Hematopoietic multipotent progenitor cell treated with erythropoietin and hydrocortisone succinate and interleukin-3 and kit ligand, for 6 days (in vitro differentiated cells): ENCODE data around the gene SPTLC1.
A peak's percentile ranks its signal among the peaks of the same experiment; 100 is the strongest.
"Not testable (repeated sequence)": the region's sequence is repeated elsewhere in the genome, so short reads cannot be mapped to it uniquely, and the experiment has no call there.

ENCODE experiments used
- DNase-seq: peaks from one replicate; pipeline ENCODE4 v3.0.0-alpha.2; 2015

The SPTLC1 gene

GRCh38 chr9:92115071-92115858 is at the start of gene SPTLC1:
Gene SPTLC1 (minus strand): TSS chr9:92115413. CDS start chr9:92115370, 43 bp downstream.
- peak; percentile 97 for DNase-seq

GRCh38 chr9:92164975-92165374 is 49.8 kb upstream of the SPTLC1 start:
- no peak for DNase-seq

DNA sequence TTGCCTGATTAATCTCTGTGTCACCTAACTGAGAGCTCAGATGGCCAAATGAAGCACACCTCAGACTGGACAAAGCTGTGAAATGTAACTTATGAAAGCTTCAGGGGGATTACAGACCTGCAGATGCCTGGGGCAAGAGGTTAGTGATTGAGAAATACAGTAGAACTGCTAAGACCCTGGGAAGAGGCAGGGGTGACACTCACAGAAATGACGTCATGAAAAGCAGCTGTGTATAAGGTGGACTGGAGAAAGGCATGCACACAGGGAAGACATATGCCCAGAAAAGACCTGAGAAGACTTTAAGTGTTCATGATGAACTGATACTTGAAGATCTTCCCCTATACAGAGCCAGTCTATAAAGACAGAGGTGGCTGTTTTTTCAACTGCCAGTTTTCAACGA is 49.3 kb upstream of the SPTLC1 start:
- no peak for DNase-seq

DNA sequence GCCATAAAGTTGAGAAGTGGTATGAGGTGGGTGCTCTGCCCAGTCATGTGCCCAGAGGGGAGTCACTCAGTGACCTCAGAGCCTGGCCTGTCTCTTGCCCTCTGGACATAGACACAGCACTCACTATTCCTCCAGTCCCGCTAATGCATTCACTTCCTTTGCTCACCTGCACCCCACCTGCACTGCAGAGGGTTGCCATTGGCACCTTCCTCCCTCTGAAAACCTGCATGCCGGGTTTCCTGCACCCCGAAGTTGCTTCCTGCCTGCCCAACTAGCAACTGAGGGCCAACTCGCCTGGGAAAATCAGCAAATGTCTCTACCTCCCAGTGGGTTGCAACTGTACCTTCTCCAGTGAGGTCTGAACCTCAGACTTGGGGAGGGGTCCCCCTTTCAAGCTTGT is 48.1 kb upstream of the SPTLC1 start:
- no peak for DNase-seq

DNA sequence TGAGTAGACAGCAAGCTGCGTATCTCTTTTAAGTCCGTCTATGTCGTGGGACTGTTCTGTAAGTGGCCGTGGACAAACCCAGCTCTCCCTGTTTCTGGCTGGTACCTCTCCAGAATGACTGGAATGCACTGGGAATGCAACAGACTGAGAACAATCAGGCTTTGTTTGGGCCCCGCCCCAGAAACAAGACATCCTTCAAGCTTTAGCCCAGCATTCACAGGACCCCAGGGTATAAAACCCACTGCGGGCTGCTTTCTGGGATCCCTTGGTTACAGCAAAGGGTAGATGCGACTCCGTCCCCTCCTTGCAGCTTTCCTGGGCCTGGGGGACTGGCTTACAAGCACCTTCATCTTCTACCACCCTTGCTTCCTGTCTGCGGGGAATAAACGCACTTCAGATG is 45.6 kb upstream of the SPTLC1 start:
- DNase-seq, result no peak

- no peak for DNase-seq
Measured at GRCh38 chr9:92159058-92159457, 43.8 kb upstream of the SPTLC1 start.

DNA sequence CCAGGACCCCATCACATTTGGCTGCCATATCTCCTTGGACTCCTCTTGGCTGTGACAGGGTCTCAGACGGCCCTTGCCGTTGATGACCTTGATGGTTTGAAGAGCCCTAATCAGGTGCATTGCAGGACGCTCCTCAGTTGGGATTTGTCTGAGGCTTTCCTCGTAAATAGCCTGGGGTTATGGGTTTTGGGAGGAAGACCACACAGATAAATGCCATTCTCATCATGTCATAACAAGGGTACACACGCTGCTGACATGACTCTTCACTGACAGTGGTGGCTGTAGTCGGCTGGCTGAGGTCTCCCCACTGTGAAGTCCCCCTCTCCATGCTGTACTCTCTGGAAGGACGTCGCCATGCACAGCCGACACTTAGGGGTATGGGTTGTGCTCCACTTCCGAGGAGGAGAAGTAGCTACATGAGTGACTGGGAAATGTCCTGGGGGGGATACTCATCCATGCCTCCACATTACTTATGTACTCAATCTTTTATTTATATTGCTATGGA is 42.9 kb upstream of the SPTLC1 start:
- no peak for DNase-seq

DNA sequence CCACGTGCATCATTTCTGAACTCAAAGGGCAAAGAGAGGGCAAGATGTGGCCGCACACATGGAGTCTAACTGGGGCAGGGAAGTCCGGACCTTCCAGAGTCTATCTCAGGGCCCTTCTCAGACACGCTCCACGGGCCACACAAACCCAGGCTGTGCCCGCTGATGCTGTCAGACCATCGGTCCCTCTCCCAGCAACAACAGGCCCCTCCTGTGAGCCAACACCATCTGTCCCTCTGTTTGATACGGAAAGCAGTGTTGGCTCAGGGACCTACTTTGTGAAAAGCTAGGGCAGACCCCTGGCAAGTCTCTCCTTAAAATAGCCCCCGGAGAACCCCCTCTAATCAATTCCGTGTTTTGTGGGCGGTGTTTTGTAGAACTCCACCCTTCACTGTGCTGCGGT is 40.5 kb upstream of the SPTLC1 start:
- not testable (repeated sequence) for DNase-seq

- no peak for DNase-seq
Measured at GRCh38 chr9:92155221-92155620, 40.0 kb upstream of the SPTLC1 start.

GRCh38 chr9:92153466-92154415 is 38.5 kb upstream of the SPTLC1 start:
- DNase-seq, result not testable (repeated sequence)

DNA sequence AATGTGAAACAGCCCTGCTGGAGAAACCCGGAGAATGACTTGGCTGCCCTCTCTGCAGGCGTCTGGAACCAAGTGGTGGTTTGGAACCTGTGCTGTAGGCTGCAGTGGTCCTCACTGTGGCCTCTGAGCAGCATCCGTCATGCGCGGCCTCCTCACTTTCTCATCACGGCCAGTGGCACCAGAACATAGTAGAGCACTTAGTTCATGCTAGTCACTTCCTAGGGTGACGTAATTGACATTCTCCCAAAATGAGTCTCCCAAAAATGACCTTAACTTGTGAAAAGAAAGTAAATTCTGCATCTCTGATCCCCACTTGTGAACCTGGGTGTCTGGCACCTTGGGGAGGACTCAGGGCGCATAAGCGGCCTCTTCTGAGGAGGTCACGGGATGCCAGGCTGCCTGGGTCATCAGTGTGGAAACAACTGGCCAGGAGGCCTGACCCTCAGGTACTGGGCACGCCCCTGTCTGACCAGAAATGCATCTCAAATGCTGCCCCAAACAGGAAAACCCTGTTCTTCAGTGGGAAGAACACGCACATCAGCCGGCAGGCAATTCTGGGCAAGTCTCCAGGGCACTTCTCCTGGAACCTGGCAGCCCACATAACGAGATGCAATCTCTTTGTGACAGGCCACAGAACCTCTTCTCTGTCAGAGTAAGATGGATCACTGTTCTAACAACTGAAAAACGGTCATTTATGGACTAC is 36.6 kb upstream of the SPTLC1 start:
- peak; percentile 79 for DNase-seq

- not testable (repeated sequence) for DNase-seq
Measured at GRCh38 chr9:92150501-92151470, 35.6 kb upstream of the SPTLC1 start.

- no peak for DNase-seq
Measured at GRCh38 chr9:92147852-92148180, 32.6 kb upstream of the SPTLC1 start.

- DNase-seq, result peak; percentile 61
Measured at GRCh38 chr9:92147030-92147851, 32.0 kb upstream of the SPTLC1 start.

DNA sequence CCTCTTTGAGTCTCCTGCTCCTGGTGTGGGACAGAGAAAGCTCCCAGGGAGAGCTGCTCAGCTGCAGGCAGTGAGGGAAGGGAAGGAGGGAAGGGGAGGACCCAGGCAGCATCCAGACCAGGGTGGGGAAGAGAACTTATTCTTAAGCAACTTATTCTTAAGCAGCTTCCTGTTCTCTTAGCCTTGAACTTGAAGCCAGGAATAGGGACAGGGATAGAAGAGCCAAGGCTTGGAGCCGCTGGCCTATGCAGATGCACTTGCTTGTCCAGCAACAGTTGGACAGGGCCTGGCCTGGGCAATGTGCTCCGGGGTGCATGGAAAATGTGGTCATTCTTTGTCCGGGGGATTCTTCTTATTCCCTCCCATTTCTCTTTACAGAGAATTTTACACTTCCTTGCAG is 31.4 kb upstream of the SPTLC1 start:
- DNase-seq, result no peak

DNA sequence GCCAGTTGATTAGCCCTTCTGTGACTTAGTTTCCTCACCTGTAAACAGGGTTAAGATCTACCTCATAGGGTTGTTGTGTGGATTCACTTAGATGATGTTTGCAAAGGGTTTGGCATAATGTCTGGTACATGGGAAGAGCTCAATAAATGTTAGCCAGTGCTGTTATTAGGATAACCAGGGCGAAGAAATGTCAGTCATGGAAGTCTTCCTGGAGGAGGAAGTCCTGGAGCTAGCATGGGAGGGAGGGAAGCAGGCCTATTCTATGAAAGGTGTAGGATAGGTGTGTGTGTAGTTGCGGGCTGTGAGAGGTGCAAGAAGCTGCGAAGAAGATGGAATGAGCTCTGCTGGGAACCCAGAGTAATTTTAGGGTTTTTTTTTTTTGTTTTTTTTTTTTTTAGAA is 30.6 kb upstream of the SPTLC1 start:
- DNase-seq, result not testable (repeated sequence)

GRCh38 chr9:92142329-92142728 is 27.1 kb upstream of the SPTLC1 start:
- DNase-seq, result no peak

GRCh38 chr9:92141144-92142129 is 26.2 kb upstream of the SPTLC1 start:
- peak; percentile 33 for DNase-seq

DNA sequence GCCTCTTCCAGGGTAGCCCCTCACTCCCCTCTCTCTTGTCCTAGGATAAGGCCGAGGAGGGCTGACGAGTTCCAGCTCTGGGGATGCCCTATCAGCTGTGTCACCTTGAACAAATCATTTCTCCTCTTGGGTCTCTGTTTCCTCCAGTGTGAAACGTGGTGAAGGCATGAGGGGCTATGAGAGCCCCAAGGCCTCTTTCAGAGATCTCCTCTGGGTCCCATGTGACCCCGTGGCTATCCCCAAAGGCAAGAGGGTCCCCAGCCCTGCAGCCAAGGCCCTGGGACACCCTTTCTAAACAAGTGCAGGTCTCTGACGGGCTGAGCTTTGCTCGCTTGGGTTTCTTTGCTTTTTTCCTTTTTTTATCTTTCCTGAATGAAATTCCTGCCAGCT is 25.5 kb upstream of the SPTLC1 start:
- DNase-seq, result no peak
